Esophagus muscularis mucosa (tissue), 4 donors: Measurements from ENCODE around the gene MACROD2. TPM values are rescaled to one million over a fixed set of nuclear protein-coding genes. Genes with fewer than 3 reads are reported as not detected.

ENCODE experiments used
- DNase-seq: peaks from one replicate; pipeline ENCODE4 v3.0.0-alpha.2; 2017; ENCODE audit errors: extremely low spot score
- H3K27ac ChIP-seq, 4 donors: fragments of 200-600 bp; sonication (generic); replicated peaks in 1 of 4; 1 replicate in 3 of 4; 2 replicates in 1 of 4; pipeline ENCODE4 v1.5.1; 2016 to 2019; ENCODE audit warnings: mild to moderate bottlenecking in 1 of 4
- H3K27me3 ChIP-seq, 4 donors: fragments of 200-600 bp; sonication (generic); one replicate each; pipeline versions ENCODE4 v1.5.1 to v1.6.0; 2016 to 2019
- H3K36me3 ChIP-seq, 4 donors: fragments of 200-600 bp; sonication (generic); one replicate each; pipeline ENCODE4 v1.5.1; 2016 to 2019
- H3K4me1 ChIP-seq, 4 donors: fragments of 200-600 bp; sonication (generic); one replicate each; pipeline ENCODE4 v1.5.1; 2016 to 2019
- H3K4me3 ChIP-seq, 4 donors: fragments of 200-600 bp; sonication (generic); 1 replicate in 2 of 4; 2 replicates in 2 of 4; pipeline ENCODE4 v1.5.1; 2016 to 2019; ENCODE audit warnings: mild to moderate bottlenecking in 4 of 4, moderate library complexity in 1 of 4
- H3K9me3 ChIP-seq, 4 donors: fragments of 200-600 bp; sonication (generic); 1 replicate in 3 of 4; 2 replicates in 1 of 4; pipeline ENCODE4 v1.5.1; 2016 to 2019
- CTCF ChIP-seq, 3 experiments: fragments of 200-600 bp in 2 of 3; fragments of 450-650 bp in 1 of 3; sonication (generic) in 2 of 3; IDR thresholded peaks; one replicate each; pipeline ENCODE4 v1.5.1; 2017 to 2019; ENCODE audit warnings: antibody characterized with exemption in 3 of 3, mild to moderate bottlenecking in 2 of 3, moderate library complexity in 1 of 3
- EP300 ChIP-seq: sonication (generic); formaldehyde crosslinking; IDR thresholded peaks from one replicate; pipeline ENCODE4 v1.6.1; 2017; ENCODE audit warnings: antibody characterized with exemption
- POLR2A ChIP-seq: fragments of 450-650 bp; IDR thresholded peaks from one replicate; pipeline ENCODE4 v1.6.1; 2017; ENCODE audit warnings: antibody characterized with exemption, moderate library complexity, mild to moderate bottlenecking, low read depth
- POLR2AphosphoS5 ChIP-seq, 2 donors: sonication (generic); formaldehyde crosslinking; IDR thresholded peaks; one replicate each; pipeline ENCODE4 v1.6.1; 2017; ENCODE audit warnings: antibody characterized with exemption in 2 of 2
- WGBS: methylation state at CpG from one replicate; pipeline ENCODE4 v1.1.5; 2018; 5-methylcytosine and 5-hydroxymethylcytosine counted together
- intact Hi-C: fragments of 100-400 bp; cut with DNase I; formaldehyde crosslinking; loops from one replicate; pipeline ENCODE4 v1.15.1; 2023
- total RNA-seq, 4 donors: library from RNA; depleted of rRNA; stranded (reverse); fragments of >200 nt; gene quantifications; one replicate each; pipeline versions ENCODE4 v1.1.0 to v1.2.1, GENCODE V29; 2016

Gene MACROD2
- total RNA-seq, 4 donors from 2014 or later, result 1.4 to 3.6 (median 2.6) TPM

- H3K27ac ChIP-seq, result no peak overlapping the region
- intact Hi-C loops, result no loop called here
- 36% methylated on average over 3 of the region's 3 CpGs for WGBS
- H3K9me3 ChIP-seq, result no peaks in the 10 kb centered on the region
- H3K4me3 ChIP-seq, result no peak overlapping the region
- H3K36me3 ChIP-seq, result no peaks in the 10 kb centered on the region
- H3K27me3 ChIP-seq, result no peaks in the 10 kb centered on the region
- peaks cover 0 to 15% (median 6%) of the 10 kb centered on the region in 4 donors for H3K4me1 ChIP-seq
- DNase-seq, result no peak
- TF ChIP-seq POLR2A (no peak), CTCF (IDR thresholded peaks at IDR 0.05) (no peak), POLR2AphosphoS5 (IDR thresholded peaks at IDR 0.05) (no peak), EP300 (no peak)
These were observed 1918.2 kb downstream of the MACROD2 start for GRCh38 chr20:15913391-15914025.

- Histone ChIP-seq H3K36me3 (no peaks in the 10 kb centered on the region), H3K4me3 (no peak overlapping the region), H3K9me3 (no peaks in the 10 kb centered on the region), H3K4me1 (peaks cover 0 to 8% (median 1%) of the 10 kb centered on the region in 4 donors), H3K27me3 (no peaks in the 10 kb centered on the region), H3K27ac (no peak overlapping the region)
- TF ChIP-seq POLR2AphosphoS5 (IDR thresholded peaks at IDR 0.05) (no peak), POLR2A (no peak), CTCF (IDR thresholded peaks at IDR 0.05) (no peak), EP300 (no peak)
- DNase-seq, result peak; percentile 45
- WGBS, result 88% methylated on average over 5 of the region's 5 CpGs
- intact Hi-C loops, result no loop called here
These were observed 1921.3 kb downstream of the MACROD2 start for GRCh38 chr20:15916623-15917022.

- intact Hi-C loops, result no loop called here
- Histone ChIP-seq H3K4me1 (peaks cover 0 to 12% (median 1%) of the 10 kb centered on the region in 4 donors), H3K4me3 (no peak overlapping the region), H3K36me3 (no peaks in the 10 kb centered on the region), H3K27me3 (no peaks in the 10 kb centered on the region), H3K27ac (no peak overlapping the region), H3K9me3 (no peaks in the 10 kb centered on the region)
- WGBS, result 47% methylated on average over 4 of the region's 4 CpGs
- DNase-seq, result peak; percentile 3
- TF ChIP-seq POLR2AphosphoS5 (IDR thresholded peaks at IDR 0.05) (no peak), POLR2A (no peak), CTCF (IDR thresholded peaks at IDR 0.05) (no peak), EP300 (no peak)
These were observed 1922.0 kb downstream of the MACROD2 start for GRCh38 chr20:15917283-15917682.

GRCh38 chr20:15918631-15919030, 1923.3 kb downstream of the MACROD2 start:
- DNase-seq, result peak; percentile 47
- H3K27ac ChIP-seq, result no peak overlapping the region
- TF ChIP-seq CTCF (IDR thresholded peaks at IDR 0.05) (no peak), EP300 (no peak), POLR2A (no peak), POLR2AphosphoS5 (IDR thresholded peaks at IDR 0.05) (no peak)
- H3K27me3 ChIP-seq, result no peaks in the 10 kb centered on the region
- intact Hi-C loops, result no loop called here
- H3K4me1 ChIP-seq, result peaks cover 0 to 12% (median 1%) of the 10 kb centered on the region in 4 donors
- H3K9me3 ChIP-seq, result no peaks in the 10 kb centered on the region
- H3K4me3 ChIP-seq, result no peak overlapping the region
- 62% methylated on average over 3 of the region's 3 CpGs for WGBS
- H3K36me3 ChIP-seq, result no peaks in the 10 kb centered on the region

- H3K27me3 ChIP-seq, result no peaks in the 10 kb centered on the region
- intact Hi-C loops, result no loop called here
- no peak overlapping the region for H3K4me3 ChIP-seq
- no peaks in the 10 kb centered on the region for H3K36me3 ChIP-seq
- peaks cover 0 to 12% (median 1%) of the 10 kb centered on the region in 4 donors for H3K4me1 ChIP-seq
- TF ChIP-seq POLR2AphosphoS5 (IDR thresholded peaks at IDR 0.05) (no peak), EP300 (no peak), CTCF (IDR thresholded peaks at IDR 0.05) (no peak), POLR2A (no peak)
- H3K9me3 ChIP-seq, result no peaks in the 10 kb centered on the region
- WGBS, result 75% methylated on average over 4 of the region's 4 CpGs
- H3K27ac ChIP-seq, result no peak overlapping the region
- peak; percentile 42 for DNase-seq
These were observed 1923.8 kb downstream of the MACROD2 start for GRCh38 chr20:15919118-15919517.
